SH-SY5Y (cell line): ENCODE measurements around the gene TAPT1.

Experiments used
- GATA2 ChIP-seq: IDR thresholded peaks from 2 replicates; pipeline ENCODE4 v1.6.1; 2011; ENCODE audit warnings: mild to moderate bottlenecking, low read depth, low read length
- GATA3 ChIP-seq: IDR thresholded peaks from 2 replicates; pipeline ENCODE4 v1.6.1; 2011; ENCODE audit warnings: low read depth, mild to moderate bottlenecking, low read length, moderate library complexity

DNA sequence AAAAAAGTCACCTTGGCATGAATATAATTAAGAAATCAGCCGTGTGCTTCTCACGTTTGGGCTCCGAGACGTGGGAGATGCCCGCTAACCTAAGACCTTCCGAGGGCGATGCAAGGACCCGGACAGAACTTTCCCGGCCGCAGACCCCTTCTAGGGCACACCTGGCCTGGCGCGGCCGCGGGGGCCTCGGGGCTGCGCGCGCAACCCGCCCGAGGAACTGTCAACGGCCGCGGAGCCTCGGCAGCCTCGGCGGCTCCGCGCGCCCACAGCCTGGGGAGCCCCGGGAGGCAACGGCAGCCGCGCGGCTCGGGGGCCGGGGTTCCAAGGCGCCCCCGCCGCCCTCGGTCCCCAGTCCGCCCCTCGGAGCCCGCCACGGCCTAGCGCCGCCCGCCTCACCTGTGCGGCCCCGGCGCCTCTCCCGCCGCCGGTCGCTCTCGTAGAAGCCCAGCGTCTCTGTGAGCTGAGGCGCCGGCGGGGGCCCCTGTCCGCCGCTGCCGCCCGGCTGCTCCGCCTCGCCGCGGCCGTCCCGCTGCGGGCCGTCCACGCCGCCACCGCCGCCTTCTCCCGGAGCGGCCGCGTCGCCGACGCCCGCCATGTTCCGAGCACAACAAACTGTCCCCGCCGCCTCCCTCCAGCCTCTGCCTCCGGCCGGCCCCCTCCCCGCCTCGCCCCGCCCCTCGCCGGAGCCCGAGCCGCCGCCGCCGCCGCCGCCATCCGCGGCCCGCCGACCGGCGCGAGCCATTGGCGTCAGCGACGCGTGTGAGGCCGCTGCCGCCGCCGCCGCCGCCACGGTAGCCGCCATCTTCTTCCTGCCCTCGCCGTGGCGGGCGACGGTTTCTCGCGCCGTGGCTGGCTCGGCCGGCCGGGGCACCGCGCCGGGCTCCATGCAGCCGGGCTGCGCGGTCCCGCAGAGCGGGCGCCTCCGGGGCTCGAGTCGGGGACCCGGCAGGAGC lies at the start of gene TAPT1:
- TF ChIP-seq GATA3 = no peak
- TF ChIP-seq GATA2 = no peak
